GM12864 (cell line): ENCODE data around the gene PIP5KL1.
A peak's percentile ranks its signal among the peaks of the same experiment; 100 is the strongest.

Source experiments
- DNase-seq: peaks from one replicate; pipeline ENCODE4 v3.0.0-alpha.2; 2011; ENCODE audit warnings: low read depth
- H3K4me3 ChIP-seq: 2 replicates; pipeline ENCODE4 v1.5.1; 2011; ENCODE audit warnings: mild to moderate bottlenecking, low read depth, low read length, control low read depth
- TF ChIP-seq, protein P1 (sequence below): IDR thresholded peaks from 2 replicates; pipeline ENCODE4 v1.5.1; 2011; ENCODE audit warnings: low read depth, mild to moderate bottlenecking, moderate library complexity, low read length, control low read depth, inconsistent platforms; ENCODE audit errors: missing control alignments

Gene PIP5KL1

DNA sequence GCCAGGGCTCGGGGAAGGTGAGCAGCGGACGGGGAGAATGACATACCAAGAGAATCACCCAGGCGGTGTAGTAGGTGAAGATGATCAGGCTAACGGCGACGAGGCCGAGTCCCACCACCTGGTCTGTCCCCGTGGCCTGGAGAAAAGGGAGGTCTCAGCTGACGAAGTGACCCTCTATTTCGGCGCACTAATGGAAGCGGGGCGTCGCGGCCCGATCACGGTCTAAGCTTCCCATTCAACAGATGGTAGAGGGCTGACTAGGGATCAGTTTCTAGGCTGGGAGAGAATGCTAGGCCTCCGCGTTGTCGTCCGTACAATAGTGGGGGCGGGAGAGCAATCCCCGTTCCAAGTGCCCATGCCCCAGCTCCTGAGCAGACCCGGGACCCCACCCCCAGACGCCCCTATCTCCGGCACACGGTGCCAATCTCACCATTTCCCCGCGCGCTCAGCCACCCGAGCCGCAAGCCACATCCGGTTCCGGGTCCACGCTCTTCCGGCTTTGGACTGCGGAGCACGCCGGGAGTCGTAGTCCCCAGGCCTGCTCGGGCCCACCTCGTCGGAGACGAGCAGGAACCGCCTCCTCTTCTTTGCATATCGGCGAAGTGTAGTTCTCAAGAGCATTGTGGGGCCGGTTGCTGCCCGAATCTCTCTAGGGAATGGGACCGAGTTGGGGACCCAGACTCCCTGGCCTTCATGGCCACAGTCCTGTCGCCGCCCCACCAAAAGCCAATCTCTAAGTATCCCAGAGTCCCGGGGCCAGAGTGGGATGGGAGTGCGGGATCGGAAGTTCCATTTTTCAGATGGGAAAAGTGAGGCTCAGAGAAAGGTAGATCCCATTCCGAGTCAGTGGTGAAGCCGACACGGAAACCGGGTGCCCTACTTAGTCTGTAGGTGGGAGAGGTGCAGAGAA, 7.1 kb upstream of the PIP5KL1 start, which contains the start of gene DPM2:
TSS of gene DPM2 (minus strand) at position 467 of the 910 bp plus-strand sequence. CDS start at position 433, 34 bp downstream.
- TF ChIP-seq, protein P1, sequence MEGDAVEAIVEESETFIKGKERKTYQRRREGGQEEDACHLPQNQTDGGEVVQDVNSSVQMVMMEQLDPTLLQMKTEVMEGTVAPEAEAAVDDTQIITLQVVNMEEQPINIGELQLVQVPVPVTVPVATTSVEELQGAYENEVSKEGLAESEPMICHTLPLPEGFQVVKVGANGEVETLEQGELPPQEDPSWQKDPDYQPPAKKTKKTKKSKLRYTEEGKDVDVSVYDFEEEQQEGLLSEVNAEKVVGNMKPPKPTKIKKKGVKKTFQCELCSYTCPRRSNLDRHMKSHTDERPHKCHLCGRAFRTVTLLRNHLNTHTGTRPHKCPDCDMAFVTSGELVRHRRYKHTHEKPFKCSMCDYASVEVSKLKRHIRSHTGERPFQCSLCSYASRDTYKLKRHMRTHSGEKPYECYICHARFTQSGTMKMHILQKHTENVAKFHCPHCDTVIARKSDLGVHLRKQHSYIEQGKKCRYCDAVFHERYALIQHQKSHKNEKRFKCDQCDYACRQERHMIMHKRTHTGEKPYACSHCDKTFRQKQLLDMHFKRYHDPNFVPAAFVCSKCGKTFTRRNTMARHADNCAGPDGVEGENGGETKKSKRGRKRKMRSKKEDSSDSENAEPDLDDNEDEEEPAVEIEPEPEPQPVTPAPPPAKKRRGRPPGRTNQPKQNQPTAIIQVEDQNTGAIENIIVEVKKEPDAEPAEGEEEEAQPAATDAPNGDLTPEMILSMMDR: no peak
- peak; percentile 77 for DNase-seq
- H3K4me3 ChIP-seq: peak within 1 kb of the TSS; percentile 92

DNA sequence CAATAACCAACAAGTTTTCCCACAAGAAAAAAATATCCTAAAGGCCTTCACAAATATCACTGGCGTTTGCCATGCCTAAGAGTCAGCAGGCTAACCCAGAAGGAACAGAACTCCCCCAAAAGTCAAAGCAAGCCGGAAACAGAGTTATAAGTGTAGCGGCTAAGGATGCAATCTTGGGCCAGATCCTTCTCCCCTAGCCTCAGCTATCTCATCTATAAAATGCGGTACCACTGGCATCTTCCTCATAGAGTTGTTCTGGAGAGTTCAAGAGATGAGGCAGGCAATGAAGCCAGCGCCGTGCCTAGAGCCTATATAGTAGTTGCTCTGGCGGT, 6.4 kb upstream of the PIP5KL1 start:
- TF ChIP-seq, protein P1: no peak
- H3K4me3 ChIP-seq: peak overlapping the region; percentile 92
- DNase-seq: no peak

DNA sequence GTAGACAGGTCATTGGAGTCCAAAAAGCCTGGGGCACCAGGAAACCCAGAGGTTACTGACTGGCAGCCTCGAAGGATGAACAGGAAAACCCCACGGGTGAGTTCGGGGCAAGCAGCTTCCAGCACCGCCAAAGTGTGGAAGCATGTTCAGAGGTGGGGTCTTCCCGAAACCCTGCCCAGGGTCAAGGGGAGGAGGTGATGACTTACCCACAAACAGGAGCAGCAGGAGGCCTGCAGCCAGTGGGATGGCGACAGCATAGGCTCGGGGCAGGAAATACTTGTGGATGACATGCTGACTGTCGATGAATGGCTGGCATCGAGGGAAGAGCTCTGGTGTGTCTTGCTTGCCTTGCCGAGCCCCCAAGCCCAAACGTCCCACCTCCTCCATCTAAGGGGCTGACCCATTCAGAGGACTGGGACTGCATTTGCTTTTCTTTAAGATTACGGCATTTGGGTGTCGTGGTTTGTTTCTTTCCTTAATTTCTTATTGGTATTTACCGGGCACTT, 5.8 kb upstream of the PIP5KL1 start:
- H3K4me3 ChIP-seq: peak overlapping the region; percentile 92
- DNase-seq: no peak
- TF ChIP-seq, protein P1: no peak

DNA sequence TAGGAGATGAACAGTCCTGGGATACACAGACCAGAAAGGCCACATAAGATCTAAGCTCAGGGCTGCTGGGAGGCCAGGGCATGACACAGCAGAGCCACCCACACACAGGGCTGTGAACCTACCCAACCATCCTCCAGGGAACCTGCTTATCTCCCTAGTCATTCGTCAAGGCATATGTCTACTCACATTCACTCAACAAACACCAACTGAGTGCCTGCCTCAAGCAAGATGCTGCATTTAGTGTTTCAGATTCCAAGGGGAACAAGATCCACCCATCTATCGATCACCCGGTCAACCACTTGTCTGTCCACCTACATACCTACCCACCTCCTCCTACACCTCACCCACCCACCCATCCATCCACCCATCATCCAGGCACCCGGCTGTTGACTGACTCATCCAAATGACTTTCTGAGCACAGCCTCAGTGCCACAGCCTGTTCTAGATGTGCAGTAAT, 5.2 kb upstream of the PIP5KL1 start:
- TF ChIP-seq, protein P1: no peak
- DNase-seq: no peak
- H3K4me3 ChIP-seq: peak overlapping the region; percentile 92

DNA sequence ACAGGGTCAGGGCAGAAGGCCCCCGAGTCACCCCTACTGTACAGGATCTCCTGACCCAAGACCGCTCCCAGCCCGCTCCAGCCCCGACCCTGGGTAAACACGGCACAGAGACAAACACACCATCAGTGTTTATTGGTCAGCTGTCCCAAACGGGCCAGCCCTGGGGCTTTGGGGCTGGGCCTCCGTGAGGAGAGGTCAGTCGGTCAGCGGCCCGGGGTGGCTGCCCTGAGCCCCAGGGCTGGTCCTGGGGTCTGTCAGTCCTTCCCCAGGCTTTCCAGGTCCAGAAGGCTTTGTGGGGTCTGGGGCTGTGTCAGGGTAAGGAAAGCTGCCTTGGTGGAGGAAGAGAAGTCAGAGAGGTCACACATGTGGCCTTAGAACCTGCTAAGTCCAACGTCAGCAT, 4.4 kb upstream of the PIP5KL1 start:
- H3K4me3 ChIP-seq: no peak overlapping the region
- TF ChIP-seq, protein P1: no peak
- no peak for DNase-seq

DNA sequence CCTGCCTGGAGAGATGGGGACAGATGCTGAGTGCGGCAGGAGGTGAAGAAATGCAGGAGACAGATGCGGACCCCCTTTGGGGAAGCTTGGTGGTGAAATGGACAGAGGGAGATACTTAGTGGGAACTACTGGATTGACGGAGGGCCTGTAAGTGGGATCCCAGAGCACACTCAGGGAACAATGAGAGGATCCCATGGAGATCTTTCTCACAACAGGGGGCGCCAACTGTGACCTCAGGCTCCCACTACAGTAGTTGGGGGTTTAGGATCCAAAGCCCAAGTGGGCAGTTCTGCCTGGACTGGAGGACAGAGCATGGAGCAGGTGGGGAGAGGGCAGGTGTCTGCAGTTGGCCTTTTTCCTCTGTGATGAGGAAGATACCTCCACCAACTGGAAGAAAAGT, 3.7 kb upstream of the PIP5KL1 start:
- H3K4me3 ChIP-seq: no peak overlapping the region
- TF ChIP-seq, protein P1: peak; percentile 6
- no peak for DNase-seq
